ENCODE measurements around the gene ATP6V0B.

Gene ATP6V0B

GRCh38 chr1:43946236-43947060 is 28.3 kb upstream of the ATP6V0B start, which contains the start of gene IPO13:
Gene IPO13 (plus strand): TSS chr1:43946950. CDS start chr1:43947601, 651 bp downstream.
- peak; percentile 96 for DNase-seq

- no peak for DNase-seq
Observed at GRCh38 chr1:43947061-43947873, 27.5 kb upstream of the ATP6V0B start.

GRCh38 chr1:43947874-43948437 is 26.8 kb upstream of the ATP6V0B start:
- no peak for DNase-seq

- DNase-seq = no peak
Observed at GRCh38 chr1:43949678-43950077, 25.1 kb upstream of the ATP6V0B start.

- DNase-seq = no peak
Observed at GRCh38 chr1:43951021-43951985, 23.5 kb upstream of the ATP6V0B start.

- no peak for DNase-seq
Observed at GRCh38 chr1:43952731-43953346, 21.9 kb upstream of the ATP6V0B start.

- DNase-seq = no peak
Observed at GRCh38 chr1:43953361-43953760, 21.4 kb upstream of the ATP6V0B start.

GRCh38 chr1:43954036-43954435 is 20.7 kb upstream of the ATP6V0B start:
- DNase-seq = no peak

GRCh38 chr1:43956234-43956633 is 18.5 kb upstream of the ATP6V0B start:
- no peak for DNase-seq

- DNase-seq = no peak
Observed at GRCh38 chr1:43957407-43958040, 17.2 kb upstream of the ATP6V0B start.

- DNase-seq = no peak
Observed at GRCh38 chr1:43958351-43959255, 16.2 kb upstream of the ATP6V0B start.

- DNase-seq = no peak
Observed at GRCh38 chr1:43960798-43961197, 14.0 kb upstream of the ATP6V0B start.

- no peak for DNase-seq
Observed at GRCh38 chr1:43961692-43962091, 13.1 kb upstream of the ATP6V0B start.

GRCh38 chr1:43962324-43962723 is 12.4 kb upstream of the ATP6V0B start:
- no peak for DNase-seq

GRCh38 chr1:43963006-43963405 is 11.8 kb upstream of the ATP6V0B start:
- DNase-seq = no peak

- no peak for DNase-seq
Observed at GRCh38 chr1:43963890-43964289, 10.9 kb upstream of the ATP6V0B start.

- no peak for DNase-seq
Observed at GRCh38 chr1:43965316-43965715, 9.4 kb upstream of the ATP6V0B start.

- no peak for DNase-seq
Observed at GRCh38 chr1:43968348-43968948, 6.3 kb upstream of the ATP6V0B start.

GRCh38 chr1:43969416-43969745 is 5.4 kb upstream of the ATP6V0B start:
- no peak for DNase-seq

Data from stimulated activated CD4-positive, alpha-beta T cell treated with anti-CD3 and anti-CD28 coated beads, Interleukin-1b, Interleukin-23, amount 100 ng/mL, for 48 hours (primary cell).